HG03432 (cell line): Measurements from ENCODE around the gene HNRNPC.
"Not testable (repeated sequence)": the region's sequence is repeated elsewhere in the genome, so short reads cannot be mapped to it uniquely, and the experiment has no call there.

ENCODE experiments used
- ATAC-seq: cut with Tn5 transposase; IDR thresholded peaks from one replicate; pipeline ENCODE4 v1.9.1; 2021; ENCODE audit warnings: mild to moderate bottlenecking, moderate library complexity; ENCODE audit not compliant: unreplicated experiment

HNRNPC gene

GRCh38 chr14:21269252-21270046, at the start of gene HNRNPC:
Gene HNRNPC, minus strand, starts transcription at chr14:21269442. Its CDS starts 35,249 bp downstream, at chr14:21234193.
- ATAC-seq = peak; percentile 90

- no peak for ATAC-seq
These were observed 48.2 kb upstream of the HNRNPC start for GRCh38 chr14:21317398-21317797.

- no peak for ATAC-seq
These were observed 44.3 kb upstream of the HNRNPC start for GRCh38 chr14:21313512-21313911.

GRCh38 chr14:21311614-21312013, 42.4 kb upstream of the HNRNPC start:
- no peak for ATAC-seq

GRCh38 chr14:21309956-21310355, 40.7 kb upstream of the HNRNPC start:
- no peak for ATAC-seq

GRCh38 chr14:21309238-21309636, 40.0 kb upstream of the HNRNPC start:
- ATAC-seq = no peak

GRCh38 chr14:21308479-21309237, 39.4 kb upstream of the HNRNPC start:
- ATAC-seq = peak; percentile 88

- ATAC-seq = peak; percentile 25
These were observed 38.9 kb upstream of the HNRNPC start for GRCh38 chr14:21308132-21308478.

- ATAC-seq = no peak
These were observed 38.4 kb upstream of the HNRNPC start for GRCh38 chr14:21307637-21308036.

GRCh38 chr14:21302836-21303140, 33.5 kb upstream of the HNRNPC start:
- not testable (repeated sequence) for ATAC-seq

- peak; percentile 39 for ATAC-seq
These were observed 33.0 kb upstream of the HNRNPC start for GRCh38 chr14:21302013-21302835.

- peak; percentile 51 for ATAC-seq
These were observed 31.6 kb upstream of the HNRNPC start for GRCh38 chr14:21300892-21301291.

GRCh38 chr14:21299562-21300130, 30.4 kb upstream of the HNRNPC start:
- ATAC-seq = no peak

GRCh38 chr14:21298358-21298757, 29.1 kb upstream of the HNRNPC start:
- no peak for ATAC-seq

- ATAC-seq = not testable (repeated sequence)
These were observed 24.8 kb upstream of the HNRNPC start for GRCh38 chr14:21294026-21294425.

- no peak for ATAC-seq
These were observed 17.9 kb upstream of the HNRNPC start for GRCh38 chr14:21287168-21287567.

- ATAC-seq = not testable (repeated sequence)
These were observed 17.3 kb upstream of the HNRNPC start for GRCh38 chr14:21286516-21286915.

GRCh38 chr14:21281917-21282316, 12.7 kb upstream of the HNRNPC start:
- not testable (repeated sequence) for ATAC-seq

GRCh38 chr14:21279783-21280182, 10.5 kb upstream of the HNRNPC start, which contains the start of gene RPGRIP1:
Gene RPGRIP1, plus strand, starts transcription at chr14:21280083. Its CDS starts 7,894 bp downstream, at chr14:21287977.
- ATAC-seq = no peak

- no peak for ATAC-seq
These were observed 9.4 kb upstream of the HNRNPC start for GRCh38 chr14:21278632-21279031.

- no peak for ATAC-seq
These were observed 6.1 kb upstream of the HNRNPC start for GRCh38 chr14:21275261-21275858.
